ENCODE measurements around the gene UBAC2. TPM values are rescaled to one million over a fixed set of nuclear protein-coding genes. Genes with fewer than 3 reads are reported as not detected.
A peak's percentile ranks its signal among the peaks of the same experiment; 100 is the strongest.

Gene UBAC2
- total RNA-seq, 3 donors from 2014 or later, result 57.4 to 74.2 (median 67.5) TPM

GRCh38 chr13:99268822-99269221 lies 68.2 kb downstream of the UBAC2 start:
- ATAC-seq, result no peak
- intact Hi-C loops (cut with DNase I, micrococcal nuclease), result loop anchor here in 1 of 2 donors (5.0 kb wide), 1 partner anchor 92 kb away; no protein-coding TSS in a partner anchor
- Histone ChIP-seq H3K9me3 (no peaks in the 10 kb centered on the region), H3K4me1 (ENCODE audit: low read depth) (no peaks in the 10 kb centered on the region), H3K36me3 (ENCODE audit: low read depth) (no peaks in the 10 kb centered on the region), H3K4me3 (no peak overlapping the region)
- no peak for DNase-seq
- TF ChIP-seq CTCF (IDR thresholded peaks at IDR 0.05), result no peak

DNA sequence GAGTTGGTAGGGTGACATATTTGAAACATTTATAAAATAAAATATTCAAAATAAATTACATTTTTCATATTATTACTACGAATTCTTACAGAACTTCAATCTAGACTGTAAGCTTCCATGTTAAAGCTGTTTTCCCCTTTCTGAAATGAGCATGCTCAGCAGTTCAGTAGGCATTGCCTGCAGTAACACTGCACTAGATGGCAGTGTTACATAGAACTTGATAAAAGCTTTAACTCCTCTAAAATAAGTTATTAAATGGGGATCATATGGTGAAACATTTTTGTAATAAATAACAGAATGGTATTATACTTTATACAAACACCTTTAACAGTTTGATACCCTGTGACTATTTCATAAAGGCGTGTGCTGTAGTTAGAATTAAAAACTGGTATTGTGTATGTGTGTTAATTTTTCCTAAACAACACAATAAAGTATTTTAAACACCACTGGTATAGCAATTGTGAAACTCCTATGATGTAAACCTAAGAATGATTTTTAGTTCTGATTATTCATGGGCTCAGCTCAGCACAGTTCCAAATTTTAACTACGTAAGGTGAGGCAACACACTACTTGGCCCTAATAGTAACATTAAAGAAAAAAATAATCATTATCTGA lies 69.1 kb downstream of the UBAC2 start:
- DNase-seq (peak in 1 of 3 donors; percentile 27), ATAC-seq (peak; percentile 77)
- H3K4me1 ChIP-seq (ENCODE audit: low read depth), result no peaks in the 10 kb centered on the region
- no peak overlapping the region for H3K4me3 ChIP-seq
- no peaks in the 10 kb centered on the region for H3K36me3 ChIP-seq (ENCODE audit: low read depth)
- no peaks in the 10 kb centered on the region for H3K9me3 ChIP-seq
- intact Hi-C loops (cut with DNase I, micrococcal nuclease), result loop anchor here (5.0 to 10.0 kb wide), 3 partner anchors 92 to 168 kb away; no protein-coding TSS in a partner anchor
- no peak for TF ChIP-seq CTCF (IDR thresholded peaks at IDR 0.05)

GRCh38 chr13:99270518-99270917 lies 69.9 kb downstream of the UBAC2 start:
- no peaks in the 10 kb centered on the region for H3K36me3 ChIP-seq (ENCODE audit: low read depth)
- no peaks in the 10 kb centered on the region for H3K9me3 ChIP-seq
- no peak for TF ChIP-seq CTCF (IDR thresholded peaks at IDR 0.05)
- no peak for DNase-seq
- intact Hi-C loops (cut with DNase I, micrococcal nuclease), result loop anchor here (5.0 to 10.0 kb wide), 2 partner anchors 164 to 167 kb away; no protein-coding TSS in a partner anchor
- H3K4me3 ChIP-seq, result no peak overlapping the region
- no peaks in the 10 kb centered on the region for H3K4me1 ChIP-seq (ENCODE audit: low read depth)
- ATAC-seq, result no peak

GRCh38 chr13:99271249-99271648 lies 70.6 kb downstream of the UBAC2 start:
- ATAC-seq (no peak), DNase-seq (no peak)
- Histone ChIP-seq H3K4me1 (ENCODE audit: low read depth) (no peaks in the 10 kb centered on the region), H3K4me3 (no peak overlapping the region), H3K9me3 (no peaks in the 10 kb centered on the region), H3K36me3 (ENCODE audit: low read depth) (no peaks in the 10 kb centered on the region)
- intact Hi-C loops (cut with DNase I, micrococcal nuclease), result loop anchor here (5.0 to 10.0 kb wide), 2 partner anchors 164 to 166 kb away; no protein-coding TSS in a partner anchor
- no peak for TF ChIP-seq CTCF (IDR thresholded peaks at IDR 0.05)

DNA sequence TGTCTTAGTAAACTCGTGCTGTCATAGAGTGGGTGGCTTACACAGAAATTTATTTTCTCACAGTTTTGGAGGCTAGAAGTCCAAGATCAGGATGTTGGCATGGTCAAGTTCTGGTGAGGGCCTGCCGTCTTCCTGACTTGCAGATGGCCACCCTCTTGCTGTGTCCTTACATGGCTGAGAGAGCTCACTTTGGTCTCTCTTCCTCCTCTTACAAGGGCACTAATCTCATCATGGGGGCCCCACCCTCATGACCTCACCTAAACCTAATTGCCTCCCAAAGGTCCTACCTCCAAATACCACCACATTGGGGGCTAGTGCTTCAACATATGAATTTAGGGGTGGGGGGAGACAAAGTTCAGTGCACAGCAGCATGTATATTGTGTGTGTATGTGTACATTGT lies 71.8 kb downstream of the UBAC2 start:
- H3K4me1 ChIP-seq (ENCODE audit: low read depth), result no peaks in the 10 kb centered on the region
- intact Hi-C loops (cut with DNase I, micrococcal nuclease), result loop anchor here (5.0 to 10.0 kb wide), 2 partner anchors 162 to 165 kb away; no protein-coding TSS in a partner anchor
- H3K9me3 ChIP-seq, result no peaks in the 10 kb centered on the region
- no peaks in the 10 kb centered on the region for H3K36me3 ChIP-seq (ENCODE audit: low read depth)
- TF ChIP-seq CTCF (IDR thresholded peaks at IDR 0.05), result no peak
- DNase-seq (no peak), ATAC-seq (no peak)
- H3K4me3 ChIP-seq, result no peak overlapping the region
